Vagina (tissue), 2 donors: ENCODE data around the gene OR7D4. TPM values are rescaled to one million over a fixed set of nuclear protein-coding genes. Genes with fewer than 3 reads are reported as not detected.

Experiments used
- DNase-seq, 2 donors: peaks; one replicate each; pipeline ENCODE4 v3.0.0-alpha.2; 2017; ENCODE audit errors: extremely low spot score in 2 of 2
- H3K27ac ChIP-seq: fragments of 200-600 bp; sonication (generic); one replicate; pipeline ENCODE4 v1.5.1; 2019
- H3K27me3 ChIP-seq: fragments of 200-600 bp; sonication (generic); one replicate; pipeline ENCODE4 v1.5.1; 2019
- H3K36me3 ChIP-seq, 2 donors: fragments of 200-600 bp; sonication (generic); one replicate each; pipeline ENCODE4 v1.5.1; 2017 to 2019
- H3K4me1 ChIP-seq: fragments of 200-600 bp; sonication (generic); one replicate; pipeline ENCODE4 v1.5.1; 2019
- H3K4me3 ChIP-seq, 2 donors: fragments of 200-600 bp; sonication (generic); 1 replicate in 1 of 2; 2 replicates in 1 of 2; pipeline ENCODE4 v1.5.1; 2016 to 2019
- H3K9me3 ChIP-seq: fragments of 200-600 bp; sonication (generic); one replicate; pipeline ENCODE4 v1.5.1; 2019
- CTCF ChIP-seq, 3 experiments: fragments of 450-650 bp in 2 of 3; fragments of 200-600 bp in 1 of 3; sonication (generic) in 1 of 3; IDR thresholded peaks; one replicate each; pipeline ENCODE4 v1.5.1; 2017 to 2019; ENCODE audit warnings: antibody characterized with exemption in 3 of 3, mild to moderate bottlenecking in 2 of 3, moderate library complexity in 2 of 3
- POLR2A ChIP-seq, 2 donors: fragments of 450-650 bp; IDR thresholded peaks; one replicate each; pipeline ENCODE4 v1.6.1; 2017; ENCODE audit warnings: antibody characterized with exemption in 2 of 2, mild to moderate bottlenecking in 2 of 2, moderate library complexity in 2 of 2
- POLR2AphosphoS5 ChIP-seq, 2 donors: sonication (generic); formaldehyde crosslinking; IDR thresholded peaks; one replicate each; pipeline ENCODE4 v1.9.0; 2017; ENCODE audit warnings: antibody characterized with exemption in 2 of 2, mild to moderate bottlenecking in 2 of 2, low read depth in 1 of 2; ENCODE audit not compliant: insufficient read depth in 1 of 2
- intact Hi-C: fragments of 100-400 bp; cut with DNase I; formaldehyde crosslinking; loops from one replicate; pipeline ENCODE4 v1.15.1; 2023
- total RNA-seq: library from RNA; depleted of rRNA; stranded (reverse); fragments of >200 nt; gene quantifications from one replicate; pipeline ENCODE4 v1.2.3, GENCODE V29; 2016

The OR7D4 gene
- total RNA-seq, 1 donor from 2014 or later, result not detected

GRCh38 chr19:9189535-9189934 lies 29.9 kb downstream of the OR7D4 start:
- no peaks in the 10 kb centered on the region for H3K9me3 ChIP-seq
- no peaks in the 10 kb centered on the region for H3K4me1 ChIP-seq
- no peaks in the 10 kb centered on the region for H3K36me3 ChIP-seq
- intact Hi-C loops, result no loop called here
- no peak for TF ChIP-seq POLR2AphosphoS5 (IDR thresholded peaks at IDR 0.05; ENCODE audit: insufficient read depth in 1 of 2, low read depth in 1 of 2)
- no peak for TF ChIP-seq CTCF (IDR thresholded peaks at IDR 0.05)
- TF ChIP-seq POLR2A (IDR thresholded peaks at IDR 0.05), result no peak
- no peak overlapping the region for H3K4me3 ChIP-seq
- no peak for DNase-seq
- no peak overlapping the region for H3K27ac ChIP-seq
- no peaks in the 10 kb centered on the region for H3K27me3 ChIP-seq

- intact Hi-C loops, result no loop called here
- Histone ChIP-seq H3K27ac (no peak overlapping the region), H3K4me3 (no peak overlapping the region), H3K36me3 (no peaks in the 10 kb centered on the region), H3K4me1 (no peaks in the 10 kb centered on the region), H3K9me3 (no peaks in the 10 kb centered on the region), H3K27me3 (no peaks in the 10 kb centered on the region)
- TF ChIP-seq CTCF (IDR thresholded peaks at IDR 0.05) (no peak), POLR2A (IDR thresholded peaks at IDR 0.05) (no peak), POLR2AphosphoS5 (IDR thresholded peaks at IDR 0.05; ENCODE audit: insufficient read depth in 1 of 2, low read depth in 1 of 2) (no peak)
- no peak for DNase-seq
Observed at GRCh38 chr19:9187191-9187590, 32.2 kb downstream of the OR7D4 start.

GRCh38 chr19:9183000-9183399 lies 36.4 kb downstream of the OR7D4 start:
- no peak overlapping the region for H3K4me3 ChIP-seq
- TF ChIP-seq POLR2A (IDR thresholded peaks at IDR 0.05) (no peak), POLR2AphosphoS5 (IDR thresholded peaks at IDR 0.05; ENCODE audit: insufficient read depth in 1 of 2, low read depth in 1 of 2) (no peak)
- intact Hi-C loops, result no loop called here
- H3K4me1 ChIP-seq, result no peaks in the 10 kb centered on the region
- H3K36me3 ChIP-seq, result no peaks in the 10 kb centered on the region
- no peak for DNase-seq
- no peaks in the 10 kb centered on the region for H3K27me3 ChIP-seq
- H3K27ac ChIP-seq, result no peak overlapping the region
- H3K9me3 ChIP-seq, result no peaks in the 10 kb centered on the region

GRCh38 chr19:9178901-9179300 lies 40.5 kb downstream of the OR7D4 start, which contains the start of gene OR7D2:
TSS of gene OR7D2 (plus strand) at chr19:9178979. CDS start at chr19:9185782, 6,803 bp downstream.
- Histone ChIP-seq H3K4me3 (no peak within 1 kb of the TSS), H3K36me3 (no peaks in the 10 kb centered on the region), H3K9me3 (no peaks in the 10 kb centered on the region), H3K27me3 (no peaks in the 10 kb centered on the region), H3K27ac (no peak within 1 kb of the TSS), H3K4me1 (no peaks in the 10 kb centered on the region)
- intact Hi-C loops, result no loop called here
- no peak for TF ChIP-seq POLR2AphosphoS5 (IDR thresholded peaks at IDR 0.05; ENCODE audit: insufficient read depth in 1 of 2, low read depth in 1 of 2)
- no peak for TF ChIP-seq CTCF (IDR thresholded peaks at IDR 0.05)
- no peak for DNase-seq

- no peaks in the 10 kb centered on the region for H3K36me3 ChIP-seq
- intact Hi-C loops, result no loop called here
- no peak for TF ChIP-seq POLR2A (IDR thresholded peaks at IDR 0.05)
- TF ChIP-seq CTCF (IDR thresholded peaks at IDR 0.05), result no peak
- no peak for TF ChIP-seq POLR2AphosphoS5 (IDR thresholded peaks at IDR 0.05; ENCODE audit: insufficient read depth in 1 of 2, low read depth in 1 of 2)
- DNase-seq, result no peak
- H3K4me1 ChIP-seq, result no peaks in the 10 kb centered on the region
- H3K9me3 ChIP-seq, result no peaks in the 10 kb centered on the region
- no peak overlapping the region for H3K4me3 ChIP-seq
- no peaks in the 10 kb centered on the region for H3K27me3 ChIP-seq
- no peak overlapping the region for H3K27ac ChIP-seq
Observed at GRCh38 chr19:9175326-9175725, 44.1 kb downstream of the OR7D4 start.
